Heart left ventricle (tissue), 13 donors: Measurements from ENCODE around the gene ADGRB3.

Experiments used
- POLR2A ChIP-seq, 2 donors: fragments of 450-650 bp; IDR thresholded peaks; one replicate each; pipeline ENCODE4 v1.6.1; 2017; ENCODE audit warnings: antibody characterized with exemption in 2 of 2, mild to moderate bottlenecking in 2 of 2, moderate library complexity in 2 of 2
- TF ChIP-seq, protein P1 (sequence below), 12 donors: fragments of 200-600 bp; sonication (generic) in 4 of 12; IDR thresholded peaks; one replicate each; pipeline versions ENCODE4 v1.5.0 to v1.8.0; 2018 to 2022; ENCODE audit warnings: antibody characterized with exemption in 12 of 12, mild to moderate bottlenecking in 5 of 12
- donor health status: ischemic (EF 13 %, LVEDD 7.1; RV severe dilation, severe dysfunction).
- donor health status: DM: no; HTN: yes; CAD: no.
- donor health status: DM: no; HTN: no; CAD: no.
- donor health status: ischemic (EF 25% LVEDD 6.9; RV normal size, moderate dysfunction).
- donor health status: ischemic (EF 25% LVEDD 5.7; RV mildly dilated, moderate dysfunction).
- donor health status: ischemic (EF 35%, LVEDD 5.7; RV mildly dilated, moderate dysfunction).
- donor health status: nonischemic (EF 11% LVEDD 7.7; RV severe dilation, severe dysfunction).
- donor health status: DM: yes; HTN: yes; CAD: no.
- donor health status: PGD.
- donor health status: ischemic (EF 29% LVEDD 5.4; RV normal size, mild dysfunction).
- donor health status: nonischemic (EF 23%, LVEDD 6.1; RV moderate dilation, normal function).

DNA sequence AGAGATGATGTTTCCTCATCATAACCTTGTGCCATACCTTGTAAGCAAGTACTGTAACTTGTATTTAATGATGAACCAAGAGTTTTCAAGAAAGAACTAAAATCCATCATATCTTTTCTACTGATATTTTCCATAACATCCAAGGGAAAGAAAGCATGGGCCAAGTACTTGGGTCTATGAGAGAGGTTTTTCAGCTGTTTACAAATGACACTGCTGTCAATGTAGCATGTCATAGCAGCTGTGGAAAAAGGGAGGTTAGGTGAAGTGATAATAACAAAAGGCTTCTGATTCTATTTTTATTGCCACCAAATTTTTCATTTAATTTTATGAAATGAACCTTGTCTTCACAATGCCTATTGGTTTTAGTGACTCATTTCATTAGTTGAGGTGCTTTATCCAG lies 679.4 kb downstream of the ADGRB3 start:
- TF ChIP-seq, protein P1, sequence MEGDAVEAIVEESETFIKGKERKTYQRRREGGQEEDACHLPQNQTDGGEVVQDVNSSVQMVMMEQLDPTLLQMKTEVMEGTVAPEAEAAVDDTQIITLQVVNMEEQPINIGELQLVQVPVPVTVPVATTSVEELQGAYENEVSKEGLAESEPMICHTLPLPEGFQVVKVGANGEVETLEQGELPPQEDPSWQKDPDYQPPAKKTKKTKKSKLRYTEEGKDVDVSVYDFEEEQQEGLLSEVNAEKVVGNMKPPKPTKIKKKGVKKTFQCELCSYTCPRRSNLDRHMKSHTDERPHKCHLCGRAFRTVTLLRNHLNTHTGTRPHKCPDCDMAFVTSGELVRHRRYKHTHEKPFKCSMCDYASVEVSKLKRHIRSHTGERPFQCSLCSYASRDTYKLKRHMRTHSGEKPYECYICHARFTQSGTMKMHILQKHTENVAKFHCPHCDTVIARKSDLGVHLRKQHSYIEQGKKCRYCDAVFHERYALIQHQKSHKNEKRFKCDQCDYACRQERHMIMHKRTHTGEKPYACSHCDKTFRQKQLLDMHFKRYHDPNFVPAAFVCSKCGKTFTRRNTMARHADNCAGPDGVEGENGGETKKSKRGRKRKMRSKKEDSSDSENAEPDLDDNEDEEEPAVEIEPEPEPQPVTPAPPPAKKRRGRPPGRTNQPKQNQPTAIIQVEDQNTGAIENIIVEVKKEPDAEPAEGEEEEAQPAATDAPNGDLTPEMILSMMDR (IDR thresholded peaks at IDR 0.05) = no peak
- TF ChIP-seq POLR2A (IDR thresholded peaks at IDR 0.05) = no peak
